Calu3 (cell line): Measurements from ENCODE around the gene IER3. TPM values are rescaled to one million over a fixed set of nuclear protein-coding genes. Genes with fewer than 3 reads are reported as not detected.
A peak's percentile ranks its signal among the peaks of the same experiment; 100 is the strongest.
"Not testable (repeated sequence)": the region's sequence is repeated elsewhere in the genome, so short reads cannot be mapped to it uniquely, and the experiment has no call there.

Experiments
- BruUV-seq: library from RNA; stranded (reverse); fragments of 400-500 nt; replicated peaks from 2 replicates; lab custom pipeline; 2021; lab: Mats Ljungman, UMichigan
- CTCF ChIA-PET: fragments of 300-600 bp; sonication (Branson Sonifier 250); formaldehyde crosslinking; loops from one replicate; lab custom pipeline; 2022; ENCODE audit warnings: antibody characterized with exemption; lab: Charles Lee
- DNase-seq: peaks from one replicate; pipeline ENCODE4 v3.0.0; 2022
- H3K27ac Mint-ChIP-seq: one replicate; pipeline ENCODE4 v1.8.0; 2022; ENCODE audit warnings: mixed read lengths; ENCODE audit not compliant: unreplicated experiment
- H3K27me3 Mint-ChIP-seq: one replicate; pipeline ENCODE4 v1.8.0; 2022; ENCODE audit warnings: mixed read lengths; ENCODE audit not compliant: unreplicated experiment
- H3K36me3 Mint-ChIP-seq: one replicate; pipeline ENCODE4 v1.8.0; 2022; ENCODE audit warnings: mild to moderate bottlenecking, moderate library complexity, mixed read lengths; ENCODE audit not compliant: insufficient read depth, unreplicated experiment
- H3K4me1 Mint-ChIP-seq: one replicate; pipeline ENCODE4 v1.8.0; 2022; ENCODE audit warnings: mild to moderate bottlenecking, low read depth, mixed read lengths; ENCODE audit not compliant: unreplicated experiment
- H3K4me3 Mint-ChIP-seq: one replicate; pipeline ENCODE4 v1.8.0; 2022; ENCODE audit warnings: mild to moderate bottlenecking, low read depth, moderate library complexity, mixed read lengths; ENCODE audit not compliant: unreplicated experiment
- H3K9me3 Mint-ChIP-seq: one replicate; pipeline ENCODE4 v1.8.0; 2022; ENCODE audit warnings: low read depth, mixed read lengths; ENCODE audit not compliant: unreplicated experiment
- intact Hi-C: fragments of 100-400 bp; cut with micrococcal nuclease; formaldehyde crosslinking; loops from one replicate; pipeline ENCODE4 v1.10.0; 2022; ENCODE audit not compliant: unreplicated experiment
- total RNA-seq: library from RNA; stranded (reverse); gene quantifications from 2 replicates; pipeline ENCODE4 v1.2.3, GENCODE V29; 2022
- TF ChIP-seq, protein P1 (sequence below): fragments of 200-600 bp; IDR thresholded peaks from one replicate; pipeline ENCODE4 v1.8.0; 2022; ENCODE audit warnings: antibody characterized with exemption; ENCODE audit not compliant: unreplicated experiment

IER3 gene
- total RNA-seq, 1 experiment from 2014 or later, result 458 TPM

GRCh38 chr6:30719356-30719755, 25.0 kb downstream of the IER3 start:
- no TSS peak for BruUV-seq
- Mint-ChIP-seq H3K4me1 (peaks cover 52% of the 10 kb centered on the region), H3K4me3 (peak overlapping the region; percentile 92), H3K27me3 (no peaks in the 10 kb centered on the region), H3K27ac (peak overlapping the region; percentile 86), H3K9me3 (peaks cover 3% of the 10 kb centered on the region), H3K36me3 (peaks cover 84% of the 10 kb centered on the region)
- CTCF ChIA-PET, result interaction anchor here (0.7 to 3.3 kb wide), 4 partner anchors 12 to 300 kb away, joined by 4 to 14 read pairs (median 4); no protein-coding TSS in a partner anchor
- DNase-seq, result no peak
- intact Hi-C loops, result no loop called here
- TF ChIP-seq, protein P1, sequence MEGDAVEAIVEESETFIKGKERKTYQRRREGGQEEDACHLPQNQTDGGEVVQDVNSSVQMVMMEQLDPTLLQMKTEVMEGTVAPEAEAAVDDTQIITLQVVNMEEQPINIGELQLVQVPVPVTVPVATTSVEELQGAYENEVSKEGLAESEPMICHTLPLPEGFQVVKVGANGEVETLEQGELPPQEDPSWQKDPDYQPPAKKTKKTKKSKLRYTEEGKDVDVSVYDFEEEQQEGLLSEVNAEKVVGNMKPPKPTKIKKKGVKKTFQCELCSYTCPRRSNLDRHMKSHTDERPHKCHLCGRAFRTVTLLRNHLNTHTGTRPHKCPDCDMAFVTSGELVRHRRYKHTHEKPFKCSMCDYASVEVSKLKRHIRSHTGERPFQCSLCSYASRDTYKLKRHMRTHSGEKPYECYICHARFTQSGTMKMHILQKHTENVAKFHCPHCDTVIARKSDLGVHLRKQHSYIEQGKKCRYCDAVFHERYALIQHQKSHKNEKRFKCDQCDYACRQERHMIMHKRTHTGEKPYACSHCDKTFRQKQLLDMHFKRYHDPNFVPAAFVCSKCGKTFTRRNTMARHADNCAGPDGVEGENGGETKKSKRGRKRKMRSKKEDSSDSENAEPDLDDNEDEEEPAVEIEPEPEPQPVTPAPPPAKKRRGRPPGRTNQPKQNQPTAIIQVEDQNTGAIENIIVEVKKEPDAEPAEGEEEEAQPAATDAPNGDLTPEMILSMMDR, result no peak

GRCh38 chr6:30717845-30718720, 26.3 kb downstream of the IER3 start:
- CTCF ChIA-PET, result interaction anchor here (0.8 to 1.2 kb wide), 6 partner anchors 9 to 39 kb away, joined by 3 to 14 read pairs (median 5); partner anchors contain the start of gene NRM
- H3K4me3 Mint-ChIP-seq, result peak overlapping the region; percentile 95
- intact Hi-C loops, result loop anchor here (1.0 kb wide), 1 partner anchor 27 kb away; no protein-coding TSS in a partner anchor
- not testable (repeated sequence) for H3K9me3 Mint-ChIP-seq, DNase-seq, BruUV-seq, H3K27me3 Mint-ChIP-seq
- H3K36me3 Mint-ChIP-seq, result peaks cover 76% of the 10 kb centered on the region
- H3K4me1 Mint-ChIP-seq, result peaks cover 39% of the 10 kb centered on the region
- H3K27ac Mint-ChIP-seq, result peak overlapping the region; percentile 95

DNA sequence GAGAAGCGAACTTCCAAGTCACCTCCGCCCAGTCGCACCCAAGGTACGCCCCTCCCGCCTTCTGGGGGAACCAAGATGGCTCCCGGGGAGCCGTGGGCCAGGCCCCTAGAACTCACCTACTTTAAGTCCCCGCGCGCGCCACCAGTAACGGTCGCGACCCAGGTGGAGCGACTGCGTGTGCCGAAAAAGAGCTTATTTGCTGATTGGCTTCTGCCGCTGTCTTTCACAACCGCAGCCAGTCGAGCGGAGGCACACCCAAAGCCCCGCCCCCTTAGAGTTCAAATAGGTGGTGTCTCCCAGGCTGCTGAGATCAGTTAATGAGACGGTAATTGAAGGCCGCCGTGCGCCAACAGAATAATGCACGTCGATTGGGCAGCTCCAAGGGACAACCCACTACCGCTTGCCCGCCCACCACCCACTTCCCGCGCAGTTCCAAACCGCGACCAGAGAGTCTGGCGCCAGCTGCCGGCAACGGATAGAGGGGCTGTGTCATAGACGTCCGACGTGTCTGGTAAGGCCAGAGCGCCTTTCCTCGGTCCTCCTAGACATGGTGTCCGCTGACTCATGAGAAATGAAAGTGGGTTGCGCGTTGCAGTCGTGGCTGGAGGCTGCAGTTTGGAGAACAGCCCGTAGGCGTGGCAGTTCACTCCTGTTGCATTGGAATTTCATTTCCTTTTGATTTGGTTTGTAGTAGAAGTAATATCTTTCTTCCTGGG, 27.1 kb downstream of the IER3 start, which contains the start of gene MDC1:
TSS of gene MDC1 (minus strand) at position 153 of the 716 bp plus-strand sequence. CDS start 2,106 bp downstream, outside the sequence.
- intact Hi-C loops, result no loop called here

GRCh38 chr6:30716879-30717128, 27.5 kb downstream of the IER3 start:
- H3K27me3 Mint-ChIP-seq, result no peaks in the 10 kb centered on the region
- H3K4me3 Mint-ChIP-seq, result peak overlapping the region; percentile 95
- CTCF ChIA-PET, result interaction anchor here (0.6 to 1.5 kb wide), 10 partner anchors 8 to 235 kb away, joined by 3 to 14 read pairs (median 6); partner anchors contain the start of genes DHX16 and NRM
- intact Hi-C loops, result no loop called here
- peaks cover 3% of the 10 kb centered on the region for H3K9me3 Mint-ChIP-seq
- TF ChIP-seq, protein P1, result no peak
- peak overlapping the region; percentile 95 for H3K27ac Mint-ChIP-seq
- no peak for DNase-seq
- BruUV-seq, result TSS peak; percentile 67
- peaks cover 68% of the 10 kb centered on the region for H3K36me3 Mint-ChIP-seq
- H3K4me1 Mint-ChIP-seq, result peaks cover 38% of the 10 kb centered on the region

More for the DNA sequence above, 27.1 kb downstream of the IER3 start, which contains the start of gene MDC1:
- Mint-ChIP-seq H3K27ac (peak within 1 kb of the TSS; percentile 95), H3K36me3 (peaks cover 73% of the 10 kb centered on the region), H3K4me1 (peaks cover 38% of the 10 kb centered on the region), H3K27me3 (no peaks in the 10 kb centered on the region), H3K4me3 (peak within 1 kb of the TSS; percentile 95), H3K9me3 (peaks cover 3% of the 10 kb centered on the region)
- CTCF ChIA-PET, result interaction anchor here (0.6 to 1.5 kb wide), 11 partner anchors 8 to 235 kb away, joined by 3 to 14 read pairs (median 5); partner anchors contain the start of genes DHX16 and NRM
- BruUV-seq, result no TSS peak
- TF ChIP-seq, protein P1, result no peak
- peak; percentile 99 for DNase-seq
